Endothelial cell of umbilical vein (primary cell): ENCODE measurements around the gene EFS. TPM values are rescaled to one million over a fixed set of nuclear protein-coding genes. Genes with fewer than 3 reads are reported as not detected.

Experiments used
- BruUV-seq: library from RNA; stranded (reverse); fragments of 400-500 nt; replicated peaks from 2 replicates; lab custom pipeline; 2021; lab: Mats Ljungman, UMichigan
- CTCF ChIA-PET: fragments of 300-600, 350-600 bp; sonication (Branson Sonifier 250); formaldehyde crosslinking; loops from one replicate; lab custom pipeline; 2021; ENCODE audit warnings: antibody characterized with exemption, inconsistent platforms; lab: Charles Lee
- POLR2A ChIA-PET: fragments of 300-600, 350-600 bp; sonication (Branson Sonifier 250); formaldehyde crosslinking; loops from one replicate; lab custom pipeline; 2021; ENCODE audit warnings: antibody characterized with exemption, inconsistent platforms; lab: Charles Lee
- DNase-seq: peaks from one replicate; pipeline ENCODE4 v3.0.0-alpha.2; 2011; ENCODE audit warnings: low read depth, low spot score
- FAIRE-seq: peaks from 2 replicates; lab custom pipeline; 2011; peaks lifted over from hg19 to GRCh38; lab: Jason Lieb, UNC
- H2AFZ ChIP-seq: 2 replicates; pipeline ENCODE4 v1.6.0; 2012; ENCODE audit warnings: low read depth, low read length, control low read depth, inconsistent platforms
- H3K27ac ChIP-seq: 2 replicates; pipeline ENCODE4 v1.5.1; 2011; ENCODE audit warnings: low read depth, mild to moderate bottlenecking, control low read depth, low read length, moderate library complexity; ENCODE audit not compliant: insufficient read depth
- H3K27me3 ChIP-seq, 2 experiments: 2 replicates each; pipeline versions ENCODE4 v1.6.0 to v1.6.1; 2011; ENCODE audit warnings: low read length in 2 of 2, mixed read lengths in 1 of 2; ENCODE audit not compliant: control insufficient read depth in 2 of 2, insufficient read depth in 2 of 2
- H3K36me3 ChIP-seq, 2 experiments: 2 replicates in 1 of 2; 3 replicates in 1 of 2; pipeline ENCODE4 v1.5.1; 2011; ENCODE audit warnings: low read length in 2 of 2, mild to moderate bottlenecking in 1 of 2, moderate library complexity in 1 of 2; ENCODE audit not compliant: control insufficient read depth in 2 of 2, insufficient read depth in 2 of 2; ENCODE audit errors: extremely low read depth in 1 of 2
- H3K4me1 ChIP-seq: 3 replicates; pipeline ENCODE4 v1.5.1; 2011; ENCODE audit warnings: mild to moderate bottlenecking, low read length; ENCODE audit not compliant: control insufficient read depth, insufficient read depth; ENCODE audit errors: extremely low read depth
- H3K4me2 ChIP-seq: 2 replicates; pipeline ENCODE4 v1.6.1; 2011; ENCODE audit warnings: low read length, control low read depth, mixed read lengths; ENCODE audit not compliant: insufficient read depth
- H3K4me3 ChIP-seq, 3 experiments: fragments of 200-600 bp in 1 of 3; sonication (generic), shearing (Covaris generic) in 1 of 3; replicated peaks in 1 of 3; 2 replicates each; pipeline ENCODE4 v1.5.1; 2011 to 2016; ENCODE audit warnings: control low read depth in 3 of 3, low read length in 3 of 3, mild to moderate bottlenecking in 2 of 3, inconsistent platforms in 1 of 3, low read depth in 1 of 3, moderate library complexity in 1 of 3; ENCODE audit not compliant: insufficient read depth in 1 of 3
- H3K79me2 ChIP-seq: 2 replicates; pipeline ENCODE4 v1.6.0; 2012; ENCODE audit warnings: low read length, inconsistent platforms; ENCODE audit not compliant: control insufficient read depth, insufficient read depth
- H3K9ac ChIP-seq: replicated peaks from 2 replicates; pipeline ENCODE3; 2011; ENCODE audit warnings: low read length, control low read depth; ENCODE audit not compliant: insufficient read depth; ENCODE audit errors: extremely low read depth
- H3K9me1 ChIP-seq: replicated peaks from 3 replicates; pipeline ENCODE4 v1.6.0; 2011; ENCODE audit warnings: mild to moderate bottlenecking, low read length; ENCODE audit not compliant: control insufficient read depth, insufficient read depth; ENCODE audit errors: extremely low read depth
- H3K9me3 ChIP-seq: replicated peaks from 2 replicates; pipeline ENCODE4 v1.5.1; 2012; ENCODE audit warnings: low read length, inconsistent platforms; ENCODE audit not compliant: control insufficient read depth, insufficient read depth
- H4K20me1 ChIP-seq: replicated peaks from 2 replicates; pipeline ENCODE3; 2011; ENCODE audit warnings: mild to moderate bottlenecking, low read length; ENCODE audit not compliant: control insufficient read depth, insufficient read depth; ENCODE audit errors: extremely low read depth
- CTCF ChIP-seq, 2 donors: IDR thresholded peaks; 1 replicate in 1 of 2; 2 replicates in 1 of 2; pipeline ENCODE4 v1.5.1; 2011; ENCODE audit warnings: low read length in 2 of 2, mild to moderate bottlenecking in 2 of 2, moderate library complexity in 2 of 2, control low read depth in 1 of 2, inconsistent platforms in 1 of 2, low read depth in 1 of 2; ENCODE audit not compliant: insufficient read depth in 1 of 2; ENCODE audit errors: extremely low read depth in 1 of 2
- EZH2 ChIP-seq: IDR thresholded peaks from 2 replicates; pipeline ENCODE4 v1.6.1; 2012; ENCODE audit warnings: borderline replicate concordance, low read depth, mild to moderate bottlenecking, moderate library complexity, low read length, inconsistent platforms; ENCODE audit not compliant: severe bottlenecking
- FOS ChIP-seq: IDR thresholded peaks from 2 replicates; pipeline ENCODE4 v1.6.1; 2011; ENCODE audit warnings: mild to moderate bottlenecking, low read length, moderate library complexity, borderline replicate concordance; ENCODE audit not compliant: insufficient read depth
- GATA2 ChIP-seq: IDR thresholded peaks from 2 replicates; pipeline ENCODE4 v1.7.0; 2011; ENCODE audit warnings: low read depth, mild to moderate bottlenecking, moderate library complexity, mixed read lengths, low read length; ENCODE audit not compliant: insufficient read length, insufficient read depth
- JUN ChIP-seq: IDR thresholded peaks from 2 replicates; pipeline ENCODE4 v1.6.1; 2011; ENCODE audit warnings: borderline replicate concordance, low read depth; ENCODE audit not compliant: insufficient read length, insufficient read depth
- MAX ChIP-seq: IDR thresholded peaks from 2 replicates; pipeline ENCODE4 v1.6.1; 2011; ENCODE audit not compliant: insufficient read depth, insufficient read length
- MYC ChIP-seq: IDR thresholded peaks from one replicate; pipeline ENCODE4 v1.6.1; 2011; ENCODE audit warnings: mild to moderate bottlenecking, low read depth, low read length
- POLR2A ChIP-seq: IDR thresholded peaks from 2 replicates; pipeline ENCODE4 v1.6.1; 2012; ENCODE audit warnings: low read depth, mild to moderate bottlenecking, control low read depth, low read length
- POLR2AphosphoS5 ChIP-seq: IDR thresholded peaks from 2 replicates; pipeline ENCODE4 v1.6.1; 2012; ENCODE audit warnings: low read depth, mild to moderate bottlenecking, control low read depth, low read length, moderate library complexity; ENCODE audit not compliant: insufficient read depth
- dilution Hi-C: fragments of 300-500 bp; cut with MboI; formaldehyde crosslinking; loops from one replicate; pipeline ENCODE4 v1.15.0; 2019; ENCODE audit warnings: low sequenced_read_pairs; ENCODE audit not compliant: extremely low pct_ligation_motif_present
- intact Hi-C: fragments of 100-400 bp; cut with micrococcal nuclease; formaldehyde crosslinking; loops from one replicate; pipeline ENCODE4 v1.10.0; 2022
- polyA plus RNA-seq, 4 experiments: library from polyadenylated mRNA; depleted of rRNA in 3 of 4; stranded (reverse) in 3 of 4; unstranded in 1 of 4; fragments of >200 nt; gene quantifications; 2 replicates each; pipeline versions ENCODE4 v1.2.1 to v1.2.3, GENCODE V29; 2011 to 2012; ENCODE audit warnings: missing spikeins in 1 of 4
- total RNA-seq: library from RNA; stranded (reverse); gene quantifications from 2 replicates; pipeline ENCODE4 v1.2.3, GENCODE V29; 2021

The EFS gene
- total and polyA plus RNA-seq, 2 donors (not counting 3 experiments of a cell fraction or from before 2014, with no cell fraction given) = 0.03 to 0.13 TPM

- no peak for DNase-seq
- H3K4me1 ChIP-seq = no peaks in the 10 kb centered on the region
- H2AFZ ChIP-seq = no peak overlapping the region
- no peaks in the 10 kb centered on the region for H3K9me1 ChIP-seq
- no peaks in the 10 kb centered on the region for H3K27me3 ChIP-seq
- no peaks in the 10 kb centered on the region for H3K9me3 ChIP-seq
- H3K9ac ChIP-seq = no peak overlapping the region
- no peak overlapping the region for H3K27ac ChIP-seq
- CTCF ChIA-PET = no interaction called here
- TF ChIP-seq FOS = no peak
- TF ChIP-seq POLR2A = no peak
- no peak for TF ChIP-seq CTCF (IDR thresholded peaks at IDR 0.05; ENCODE audit: extremely low read depth in 1 of 2, insufficient read depth in 1 of 2, low read depth in 1 of 2, low read length in 2 of 2)
- TF ChIP-seq MAX = no peak
- no peak for TF ChIP-seq MYC
- TF ChIP-seq POLR2AphosphoS5 = no peak
- no peak for TF ChIP-seq JUN
- no peak for TF ChIP-seq GATA2
- TF ChIP-seq EZH2 = no peak
- FAIRE-seq = no peak
- dilution Hi-C loops = no loop called here
- BruUV-seq = no TSS peak
- no peaks in the 10 kb centered on the region for H3K36me3 ChIP-seq
- H3K79me2 ChIP-seq = no peaks in the 10 kb centered on the region
- H3K4me3 ChIP-seq = no peak overlapping the region
- H4K20me1 ChIP-seq = no peaks in the 10 kb centered on the region
- no peak overlapping the region for H3K4me2 ChIP-seq
- intact Hi-C loops = no loop called here
- POLR2A ChIA-PET = no interaction called here
These were observed 34.2 kb upstream of the EFS start for GRCh38 chr14:23399136-23399535.
